ENCODE measurements around the gene MTERF4.

MTERF4 gene

DNA sequence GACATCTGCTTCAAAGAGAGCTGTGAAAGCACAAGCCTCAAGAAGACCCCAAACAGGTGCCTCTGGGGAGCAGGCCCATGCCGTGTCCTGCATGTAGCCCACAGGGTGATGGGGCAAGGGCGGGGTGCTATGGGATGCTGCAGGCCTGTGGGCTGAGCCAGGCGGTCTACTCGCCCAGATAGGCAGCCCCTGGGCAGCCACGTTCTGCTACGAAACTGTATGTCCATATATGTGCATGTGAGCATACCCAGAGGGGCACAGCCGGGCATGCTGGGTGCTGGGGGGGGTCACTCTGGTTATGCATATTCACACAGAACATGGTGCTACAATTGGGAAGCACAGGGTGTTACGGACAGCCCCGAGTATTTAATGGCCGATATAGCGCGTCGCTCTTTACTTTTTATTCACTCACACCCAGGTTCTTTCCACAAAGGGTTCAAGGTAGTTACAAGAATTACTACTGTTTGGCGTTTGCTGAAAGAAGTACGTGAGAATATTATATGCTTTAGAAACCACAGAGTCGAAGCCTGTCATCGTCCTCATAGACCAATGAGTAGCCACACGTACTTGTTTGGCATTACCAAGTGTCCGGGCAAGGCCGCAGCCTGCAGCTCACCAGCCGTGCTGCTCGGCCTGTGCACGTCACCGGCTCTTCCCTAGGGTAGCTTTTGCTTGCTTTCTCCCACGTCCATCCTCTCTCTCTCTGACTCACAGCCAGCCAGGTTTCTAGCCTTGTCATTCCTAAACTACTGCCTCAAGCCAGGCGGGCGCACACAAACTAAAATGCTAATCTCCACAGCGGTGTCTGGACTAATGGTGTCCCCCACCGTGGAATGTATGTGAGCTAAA is 14.4 kb downstream of the MTERF4 start:
- no peak for DNase-seq

GRCh38 chr2:241084856-241085444 is 17.1 kb downstream of the MTERF4 start:
- no peak for DNase-seq

DNA sequence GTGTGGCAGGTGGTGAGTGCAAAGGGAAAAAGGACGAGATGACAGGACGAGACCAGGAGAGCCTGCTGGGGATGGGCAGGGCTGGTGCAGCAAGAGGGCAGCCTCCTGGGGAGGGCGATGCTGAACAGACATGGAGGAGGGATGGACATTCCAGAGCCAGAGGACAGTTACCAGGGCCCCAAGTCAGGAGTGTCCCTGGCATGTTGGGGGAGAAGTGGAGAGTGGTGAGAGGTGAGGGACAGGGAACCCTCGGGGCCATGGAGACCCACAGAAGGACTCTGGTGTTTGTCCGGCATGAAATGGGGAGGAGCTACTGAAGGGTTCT is 19.0 kb downstream of the MTERF4 start:
- DNase-seq: no peak

DNA sequence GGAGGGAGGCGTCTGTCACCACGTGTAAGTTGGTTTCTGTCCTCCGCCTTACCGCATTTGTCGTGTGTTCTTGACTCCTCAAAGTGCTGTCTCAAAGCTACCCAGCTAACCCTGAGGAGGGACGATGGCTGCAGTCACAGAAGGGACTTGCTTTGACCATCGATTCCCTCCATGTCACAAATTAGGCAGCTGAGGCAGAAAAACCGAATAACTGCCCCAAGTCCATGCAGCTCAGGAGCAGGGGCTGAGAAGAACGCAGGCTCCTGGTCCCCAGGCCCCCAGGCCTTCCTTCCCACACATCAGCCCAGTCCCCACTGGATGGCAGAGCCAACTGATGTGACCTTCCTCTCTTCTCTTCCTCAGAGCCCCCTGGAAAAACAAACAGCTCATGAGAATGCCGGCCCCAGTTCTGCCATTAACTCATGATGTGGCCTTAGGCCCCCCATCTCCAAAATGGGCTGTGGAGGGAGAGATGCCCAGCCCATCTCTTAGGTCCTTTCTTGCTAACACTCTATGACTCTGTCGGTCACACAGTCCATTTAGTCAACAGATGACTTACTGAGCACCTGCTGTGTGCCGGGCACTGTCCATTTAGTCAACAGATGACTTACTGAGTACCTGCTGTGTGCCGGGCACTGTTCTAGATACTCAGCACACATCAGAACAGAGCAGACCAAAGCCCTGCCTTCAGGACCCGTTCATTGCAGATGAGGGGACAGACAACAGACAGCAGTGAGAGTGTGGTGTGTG is 19.6 kb downstream of the MTERF4 start:
- DNase-seq: no peak

- DNase-seq: no peak
Measured at GRCh38 chr2:241081643-241082340, 20.3 kb downstream of the MTERF4 start.

DNA sequence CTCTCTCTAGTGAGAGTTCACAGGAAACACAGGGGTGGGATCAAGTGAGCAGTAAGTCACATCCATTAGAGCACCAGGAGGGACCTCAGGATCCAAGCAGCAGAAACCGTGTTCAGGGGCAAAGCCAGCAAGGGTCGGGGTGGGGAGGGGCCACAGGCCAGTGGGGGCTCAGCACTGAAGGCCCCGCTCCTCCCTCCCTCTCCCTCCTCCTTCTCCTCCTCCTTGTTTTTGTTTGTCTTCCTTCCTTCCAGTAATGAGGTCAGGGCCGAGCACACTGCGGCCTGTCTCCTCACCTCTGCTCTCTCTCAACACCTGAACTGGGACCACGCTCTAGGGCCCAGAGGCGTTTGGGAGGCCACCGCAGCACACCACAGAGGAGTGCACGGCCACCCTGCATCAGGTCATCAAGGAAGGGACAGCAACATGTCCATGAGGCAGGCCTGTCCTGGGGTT is 20.9 kb downstream of the MTERF4 start:
- no peak for DNase-seq

DNA sequence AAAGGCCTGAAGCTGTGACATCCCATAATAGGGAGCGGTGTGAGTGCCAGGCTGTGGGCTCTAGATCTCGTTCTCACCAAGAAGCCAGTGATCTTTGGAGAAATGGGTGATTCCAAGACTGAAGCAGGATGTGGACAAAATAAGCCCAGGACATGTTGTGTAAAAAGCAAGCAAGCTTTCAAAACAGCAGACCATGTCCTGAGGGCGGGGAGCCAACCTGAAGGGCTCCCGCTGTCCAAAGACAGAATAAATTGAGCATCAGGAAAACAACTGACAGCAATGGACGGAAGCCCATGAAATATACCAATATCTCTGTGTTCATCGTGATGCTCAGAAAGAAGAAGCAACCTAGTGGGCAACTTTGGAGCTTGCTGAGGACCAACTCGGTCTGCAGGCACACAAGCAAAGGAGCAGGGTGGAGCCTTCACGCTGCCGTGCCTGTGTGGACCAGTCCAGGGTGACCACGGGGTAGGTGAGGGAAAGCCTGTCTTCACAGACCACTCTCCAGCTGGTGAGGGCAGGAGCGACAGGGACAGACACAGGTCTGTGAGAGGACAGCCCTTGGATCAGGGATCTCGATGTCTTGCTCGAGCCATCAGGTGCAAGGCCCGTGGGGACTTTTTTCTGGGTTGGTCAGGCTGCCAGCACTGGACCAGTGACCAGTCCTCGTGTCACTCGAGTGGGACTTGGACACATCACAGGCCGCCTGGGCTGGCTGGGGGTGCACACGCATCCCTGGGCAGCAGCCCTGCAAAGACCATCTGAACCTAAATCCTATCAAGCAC is 21.5 kb downstream of the MTERF4 start:
- DNase-seq: no peak

GRCh38 chr2:241074901-241075540 is 27.1 kb downstream of the MTERF4 start:
- DNase-seq: no peak

DNA sequence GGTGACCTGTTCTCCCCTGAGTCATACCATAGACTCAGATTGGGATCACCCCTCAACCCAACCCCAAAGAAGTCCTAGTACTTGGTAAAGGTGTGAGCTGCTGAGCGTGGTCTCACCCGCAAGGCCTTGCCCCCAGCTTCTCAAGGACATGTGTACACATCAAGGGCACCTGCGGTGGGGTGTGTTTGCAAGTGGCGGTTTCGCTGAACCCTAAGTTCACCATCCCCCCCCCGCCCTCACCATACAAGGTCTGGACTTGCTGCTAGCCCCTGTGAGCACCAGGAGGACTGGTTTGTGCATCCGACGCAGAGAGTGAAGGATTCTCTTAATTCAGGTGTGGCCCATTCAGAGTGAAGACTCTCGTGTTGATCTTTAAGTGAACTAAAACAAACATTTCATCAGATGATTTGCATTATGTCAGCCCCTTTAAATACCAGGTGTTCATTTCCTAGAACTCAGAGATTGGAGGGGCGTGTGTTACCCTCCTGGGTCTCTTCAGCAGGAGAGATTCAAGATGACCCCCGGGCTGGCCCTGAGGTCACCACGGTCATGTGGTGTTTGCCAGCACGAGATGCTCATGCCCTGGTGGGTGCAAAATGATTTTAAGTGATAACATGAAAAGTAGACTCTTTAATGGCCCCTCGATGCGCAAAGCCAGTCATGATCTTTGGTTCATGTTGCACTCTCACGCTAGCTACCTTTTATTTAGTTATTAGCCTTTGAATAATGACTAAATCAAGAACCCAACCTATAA is 27.8 kb downstream of the MTERF4 start:
- no peak for DNase-seq

- DNase-seq: no peak
Measured at GRCh38 chr2:241073166-241074064, 28.7 kb downstream of the MTERF4 start.

- no peak for DNase-seq
Measured at GRCh38 chr2:241072553-241073165, 29.4 kb downstream of the MTERF4 start.

DNA sequence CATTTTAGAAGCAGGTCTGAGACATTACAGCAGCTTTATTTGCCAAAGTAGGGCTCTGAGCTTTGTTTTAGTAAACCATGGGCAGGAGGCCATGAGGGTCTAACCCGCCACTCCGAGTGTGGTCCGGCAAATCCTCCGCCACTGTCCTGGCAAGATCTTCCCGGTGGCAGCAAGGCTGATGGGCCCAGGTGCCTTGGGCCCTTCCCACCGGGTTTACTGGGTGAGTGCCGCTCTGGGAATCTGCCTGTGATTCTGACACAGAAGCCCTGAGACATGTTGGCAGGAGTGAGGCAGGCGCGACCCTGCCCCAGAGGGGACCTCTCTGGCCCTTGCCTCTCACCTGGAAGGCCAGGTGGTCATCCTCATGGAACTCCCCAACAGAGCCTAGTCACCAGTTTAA is 29.9 kb downstream of the MTERF4 start:
- DNase-seq: no peak

DNA sequence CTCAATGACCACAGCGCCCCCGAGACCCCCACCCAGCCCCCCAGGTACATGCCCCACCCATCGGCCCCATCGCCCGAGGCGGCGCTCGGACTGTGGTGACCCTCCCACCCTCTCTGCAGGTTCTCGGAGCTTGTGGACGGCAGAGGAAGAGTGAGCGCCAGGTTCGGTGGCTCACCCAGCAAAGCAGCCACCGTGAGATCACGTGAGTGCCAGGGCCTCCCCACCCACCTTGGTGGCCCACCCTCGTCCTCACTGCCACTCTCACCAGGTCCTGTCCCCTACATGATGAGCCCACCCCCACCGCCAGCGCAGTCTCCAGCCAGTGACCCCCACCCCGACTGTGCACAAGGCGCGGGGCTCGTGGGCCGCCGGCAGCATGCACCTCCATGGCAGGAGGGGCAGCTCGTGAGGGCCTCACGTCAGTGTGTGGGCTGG is 30.4 kb downstream of the MTERF4 start:
- DNase-seq: no peak

GRCh38 chr2:241070811-241071676 is 31.0 kb downstream of the MTERF4 start:
- no peak for DNase-seq

DNA sequence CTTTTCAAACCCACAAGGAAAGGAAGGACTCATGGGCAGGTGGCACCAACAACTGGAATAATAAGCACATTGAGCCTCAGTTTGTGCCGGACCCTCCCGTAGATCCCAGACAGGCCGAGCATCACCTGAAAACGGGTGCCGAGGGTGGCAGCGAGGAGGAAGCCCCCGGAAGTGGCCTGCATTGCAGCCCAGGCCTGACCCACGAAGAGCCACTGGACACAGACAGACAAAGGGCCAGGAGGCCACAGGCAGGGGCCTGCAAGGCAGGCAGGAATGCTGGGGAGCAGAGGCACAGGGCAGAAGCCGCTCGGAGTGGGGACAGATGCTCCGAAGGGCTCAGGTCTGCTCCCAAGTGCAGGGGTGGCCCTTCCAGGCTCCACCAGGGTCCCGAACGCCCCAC is 31.7 kb downstream of the MTERF4 start:
- DNase-seq: no peak

GRCh38 chr2:241069821-241070281 is 32.2 kb downstream of the MTERF4 start:
- no peak for DNase-seq

GRCh38 chr2:241068942-241069810 is 32.9 kb downstream of the MTERF4 start:
- no peak for DNase-seq

Data from SW 1271 (cell line).